GM19238 (cell line): ENCODE measurements around the gene PHC2.

Experiments used
- DNase-seq: peaks from one replicate; pipeline ENCODE4 v3.0.0; 2011; ENCODE audit warnings: low spot score; ENCODE audit not compliant: insufficient read length

Gene PHC2

DNA sequence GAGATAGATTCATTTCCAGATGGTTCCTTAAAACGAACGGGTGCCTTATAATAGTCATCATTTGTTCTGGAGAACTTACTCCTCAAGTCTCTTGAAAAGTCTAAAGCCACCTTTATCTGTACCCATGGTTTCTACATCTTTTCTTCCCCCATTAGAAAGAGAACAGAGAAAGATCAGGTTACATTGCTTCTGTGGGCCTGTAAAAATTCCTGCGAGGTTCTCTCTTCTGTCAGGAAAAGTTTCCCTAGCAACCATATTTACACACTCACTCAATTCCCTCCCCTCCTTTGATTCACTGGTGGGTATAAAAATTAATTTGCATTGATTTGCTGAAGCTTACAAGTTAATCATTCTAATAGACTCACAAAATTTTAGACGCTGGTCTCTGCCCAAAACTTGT, 6.7 kb downstream of the PHC2 start:
- DNase-seq: no peak

DNA sequence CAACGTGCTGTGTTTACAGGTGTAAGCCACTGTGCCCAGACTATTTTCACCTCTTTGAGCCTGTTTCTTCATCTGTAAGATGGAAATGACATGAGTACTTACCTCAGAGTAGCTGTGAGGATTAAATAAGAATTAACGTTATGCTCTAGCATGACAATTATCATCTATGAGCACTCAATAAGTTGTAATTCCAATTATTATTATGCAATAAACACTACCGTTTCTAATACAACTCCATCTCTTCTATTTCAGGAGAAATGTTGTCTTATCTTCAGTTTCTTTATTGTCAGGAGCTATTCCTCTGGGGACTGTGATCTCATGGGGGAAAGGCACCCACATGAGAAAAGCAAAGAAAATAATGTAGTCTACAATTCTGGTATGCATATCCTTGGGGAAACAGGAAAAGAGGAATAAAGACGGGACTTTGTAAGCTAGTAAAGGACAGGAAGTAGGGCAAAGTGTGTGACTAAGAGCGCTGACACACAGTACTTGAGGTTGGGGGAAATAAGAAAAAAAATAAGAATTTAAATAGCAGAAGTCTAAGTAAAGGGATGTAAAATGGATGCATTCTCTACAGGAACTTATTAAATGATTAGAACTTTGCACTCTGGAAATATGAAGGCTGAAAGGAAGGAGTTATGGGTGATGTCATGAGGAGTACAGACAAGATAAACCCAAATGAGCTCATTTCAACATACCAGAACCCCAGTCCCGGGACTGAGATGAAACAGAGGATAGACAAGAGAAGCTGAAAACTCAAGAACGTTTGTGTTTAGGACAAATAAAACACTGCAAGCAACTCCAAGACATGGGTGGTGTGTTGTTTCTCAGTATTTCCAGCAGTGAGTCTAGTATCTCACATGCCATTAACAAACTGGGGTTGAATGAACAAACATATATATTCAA, 9.8 kb downstream of the PHC2 start:
- no peak for DNase-seq

DNA sequence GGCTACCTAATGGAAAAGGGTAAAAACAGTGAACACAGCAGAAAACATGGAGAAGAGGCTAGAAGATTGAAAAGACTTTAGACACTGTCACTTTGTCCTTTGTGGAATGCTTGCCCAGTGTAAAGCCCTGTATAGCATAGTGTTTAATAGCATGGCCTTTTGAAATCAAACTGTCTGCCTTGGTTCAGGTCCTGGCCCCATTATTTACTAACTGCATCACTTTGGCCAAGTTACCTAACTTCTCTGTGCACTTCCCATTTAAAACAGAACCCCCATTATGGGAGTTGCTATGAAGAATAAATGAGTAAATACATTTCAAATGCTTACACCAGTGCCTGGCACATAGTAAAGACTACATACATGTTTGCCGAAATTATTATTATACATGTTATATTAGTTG, 12.1 kb downstream of the PHC2 start:
- no peak for DNase-seq

DNA sequence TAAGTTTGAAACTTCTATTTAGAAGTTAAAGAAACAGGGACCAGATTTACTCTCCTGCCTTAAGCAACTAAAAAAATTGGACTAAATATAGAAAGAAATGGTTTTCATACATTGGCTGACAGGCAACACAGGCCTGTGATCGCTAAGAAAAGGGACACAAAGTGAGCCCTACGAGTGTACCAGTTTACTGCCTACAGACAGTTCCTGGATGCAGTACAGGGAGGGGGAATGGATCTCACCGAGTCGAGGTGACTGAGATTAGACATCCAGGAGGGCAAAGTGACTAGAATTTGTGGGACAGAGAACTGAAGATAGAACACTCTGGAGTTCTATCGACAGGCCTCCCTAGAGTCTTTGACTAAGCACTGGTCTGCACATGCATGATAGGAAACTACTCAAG, 16.0 kb downstream of the PHC2 start:
- no peak for DNase-seq

DNA sequence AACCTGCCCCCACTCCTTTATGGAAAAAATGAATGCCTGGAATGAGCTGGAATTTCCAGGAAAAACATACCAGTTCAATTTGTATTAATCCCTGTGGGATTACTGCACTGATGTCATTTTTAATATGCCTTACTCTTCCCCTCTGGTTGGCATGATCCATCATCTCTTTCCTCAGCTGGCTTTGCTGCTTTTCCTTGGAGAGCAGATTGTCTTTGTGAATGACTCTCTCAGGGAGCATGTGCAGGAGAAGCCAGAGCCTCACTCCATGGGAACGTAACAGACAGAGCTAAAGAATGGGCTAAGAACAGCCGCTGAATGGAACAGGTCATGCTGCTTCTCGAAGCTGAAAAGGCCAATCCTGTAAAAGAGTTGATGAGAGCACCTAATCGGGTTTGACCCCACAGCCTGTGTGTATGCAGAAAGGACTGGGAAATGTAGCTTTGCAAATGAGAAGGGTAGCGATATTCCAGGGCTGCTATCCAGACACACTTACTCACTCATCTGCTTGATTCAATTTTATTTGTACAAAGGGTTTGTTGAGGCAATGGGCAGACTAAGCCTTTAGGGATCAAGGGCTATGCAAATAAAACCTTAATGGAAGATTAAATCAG, 20.7 kb downstream of the PHC2 start:
- no peak for DNase-seq

DNA sequence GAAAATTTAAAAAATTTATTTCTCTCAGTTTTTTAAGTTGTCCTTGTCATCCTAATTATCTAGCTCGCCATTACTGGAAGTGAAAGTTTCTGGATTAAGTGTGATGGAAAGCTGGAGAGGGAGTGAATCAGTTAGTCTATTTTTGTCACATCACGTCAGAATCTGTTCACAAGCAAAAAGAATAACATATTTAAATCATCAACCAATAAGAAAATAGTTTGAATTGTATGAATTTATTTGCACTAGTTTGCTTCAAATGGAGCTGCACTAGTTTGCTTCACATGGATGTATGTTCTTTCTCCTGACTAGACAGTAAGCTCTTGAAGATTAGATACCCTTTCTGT, 22.8 kb downstream of the PHC2 start:
- no peak for DNase-seq

DNA sequence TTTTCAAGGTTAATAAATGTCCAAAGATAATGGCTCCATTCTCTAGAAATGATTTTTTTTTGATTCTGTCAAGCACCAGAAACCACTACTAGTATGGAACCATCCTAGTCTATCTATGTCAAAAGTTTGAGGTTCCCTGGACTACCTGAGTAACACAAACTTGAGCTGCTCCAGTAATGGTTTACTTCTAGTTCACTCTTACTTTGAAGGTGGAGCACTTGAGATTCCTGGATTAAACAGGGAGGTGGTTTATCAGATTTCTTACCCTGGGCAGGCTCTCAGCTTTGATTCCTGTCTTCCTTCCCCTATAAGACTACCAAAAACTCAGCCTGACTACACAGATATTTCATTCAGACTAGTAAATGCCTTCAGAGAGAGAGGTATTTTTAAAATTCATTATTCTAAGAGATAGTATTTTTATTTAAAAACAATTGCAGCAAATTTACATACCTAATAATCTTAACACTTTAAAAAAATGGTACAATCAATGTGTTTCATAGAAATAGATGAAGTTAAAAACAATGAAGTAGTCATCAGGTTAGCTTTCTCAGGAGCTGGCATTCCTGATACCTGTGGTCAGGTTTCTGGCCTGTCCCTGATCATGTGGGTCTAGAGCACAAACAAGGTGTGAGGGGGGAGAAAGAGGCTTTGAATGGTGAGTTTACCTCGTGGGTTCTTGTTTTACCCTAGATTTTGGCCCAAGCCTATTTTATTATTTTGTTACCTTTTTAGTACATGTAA, 23.4 kb downstream of the PHC2 start:
- no peak for DNase-seq

DNA sequence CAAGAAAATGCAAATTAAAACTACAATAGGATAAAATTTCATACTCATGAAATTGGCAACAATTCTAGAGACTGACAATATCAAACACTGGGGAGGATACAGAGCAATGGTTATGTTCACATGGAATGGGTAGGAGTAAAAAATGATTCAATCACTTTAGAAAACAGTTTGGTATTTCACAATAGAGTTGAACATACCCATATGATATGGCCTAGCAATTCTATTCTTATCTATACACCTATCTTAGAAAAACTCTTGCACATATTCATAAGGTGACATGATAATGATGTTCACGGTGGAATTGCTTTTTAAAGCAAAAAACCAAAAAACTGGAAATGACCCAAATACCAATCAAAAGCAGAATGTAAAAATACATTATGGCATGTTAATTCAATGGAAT, 28.7 kb downstream of the PHC2 start:
- DNase-seq: no peak

DNA sequence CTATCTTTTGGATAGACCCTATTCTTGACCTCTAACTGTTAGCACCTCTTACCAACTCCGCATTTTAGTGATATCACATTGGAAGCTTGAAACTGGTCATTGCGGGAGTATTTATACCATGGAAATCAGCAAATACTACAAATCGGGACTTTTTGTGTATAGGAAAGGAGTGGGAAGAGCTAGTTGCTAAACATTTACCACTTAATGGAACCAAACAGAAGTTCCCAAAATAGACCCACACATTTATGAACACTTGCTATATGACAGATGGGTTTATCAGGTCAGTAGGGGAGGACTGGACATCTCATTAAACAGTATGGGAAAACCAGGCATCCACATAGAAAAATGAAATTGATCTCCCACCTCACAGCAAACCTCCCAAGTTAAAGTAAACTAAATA, 29.4 kb downstream of the PHC2 start:
- DNase-seq: no peak

DNA sequence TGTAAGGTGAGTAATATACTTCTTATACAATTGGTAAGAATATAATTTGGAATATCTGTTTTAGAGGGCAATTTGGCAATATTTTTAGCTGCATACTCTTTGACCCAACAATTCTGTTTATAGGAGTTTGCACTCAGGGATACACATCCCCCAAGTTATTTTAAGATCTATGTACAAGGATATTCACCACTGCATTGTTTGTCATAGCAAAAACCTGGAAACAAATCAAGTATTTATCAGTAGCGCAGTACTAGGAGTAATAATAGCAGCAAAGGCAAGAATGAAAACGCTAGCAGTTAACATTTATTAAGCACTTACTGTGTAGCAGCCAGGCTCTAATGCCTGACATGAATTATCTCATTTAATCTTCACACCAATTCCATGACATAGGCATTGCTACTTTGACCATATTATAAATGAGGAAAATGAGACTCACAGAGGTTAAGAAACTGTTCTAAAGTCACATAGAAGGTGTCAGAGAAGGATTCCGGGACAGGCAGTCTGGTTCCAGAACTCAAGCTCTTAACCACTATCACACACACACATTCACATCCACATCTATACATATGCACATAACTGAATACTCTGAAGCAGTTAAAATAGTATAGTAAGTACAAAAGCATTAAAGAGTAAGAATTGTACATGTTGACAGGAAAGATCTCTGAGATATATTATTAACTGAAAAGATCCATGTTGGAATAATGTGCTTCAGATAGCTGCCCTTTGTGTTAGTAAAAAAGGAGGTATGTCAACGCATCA, 30.6 kb downstream of the PHC2 start:
- DNase-seq: no peak

DNA sequence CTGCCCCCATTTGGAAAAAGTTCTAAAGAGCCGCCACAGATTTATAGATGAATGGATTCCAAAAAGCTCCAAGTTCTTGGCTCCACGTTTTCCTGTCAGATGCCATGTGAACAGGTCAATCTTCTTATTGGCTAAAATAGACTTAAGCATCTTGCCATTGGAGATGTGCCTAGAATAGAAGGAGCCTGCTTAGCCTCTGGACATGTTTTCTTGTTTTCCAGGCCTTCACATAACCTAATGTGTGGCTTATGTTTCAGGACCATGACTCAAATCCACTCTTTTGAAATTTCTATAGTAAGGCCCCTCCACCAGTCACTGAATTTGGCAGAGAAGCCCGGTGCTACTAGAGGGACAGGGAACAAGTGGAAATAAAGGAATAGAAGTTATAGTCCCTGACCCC, 31.5 kb downstream of the PHC2 start:
- DNase-seq: no peak

DNA sequence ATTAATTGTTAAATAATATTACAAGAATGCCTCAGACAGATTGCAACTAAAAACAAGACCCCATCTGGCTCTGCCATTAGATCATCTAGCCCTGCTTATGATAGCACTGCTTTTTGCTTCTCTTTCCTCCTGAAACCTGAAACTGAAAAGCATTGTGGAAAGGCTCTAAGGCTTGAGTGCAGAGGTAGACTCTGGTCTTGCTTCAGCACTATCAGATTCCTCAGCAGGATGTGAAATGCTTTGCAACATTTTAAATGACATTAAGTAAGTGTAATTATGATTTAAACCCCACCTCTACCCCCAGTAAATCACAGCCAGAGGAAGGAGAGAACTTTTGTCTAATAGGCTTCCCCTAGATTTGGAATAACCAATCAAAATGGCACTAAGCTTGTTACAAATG, 32.9 kb downstream of the PHC2 start:
- DNase-seq: no peak

DNA sequence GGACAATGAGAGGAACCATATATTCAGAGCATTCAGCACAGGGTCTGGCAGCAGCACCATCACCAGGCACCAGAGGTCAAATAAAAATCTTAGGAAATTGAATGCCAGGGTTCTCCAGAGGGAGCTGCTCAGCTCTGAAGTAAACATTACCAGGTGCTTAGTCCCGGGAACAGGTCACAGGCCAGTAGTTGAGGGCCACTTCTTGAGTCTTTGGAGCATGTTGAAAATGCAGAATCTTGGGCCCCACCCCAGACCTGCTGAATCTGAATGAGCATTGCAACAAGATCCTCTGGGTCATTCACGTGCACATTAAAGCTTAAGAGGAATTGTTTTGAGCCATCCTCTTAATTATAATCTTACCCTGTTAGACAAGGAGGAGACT, 33.8 kb downstream of the PHC2 start:
- no peak for DNase-seq

DNA sequence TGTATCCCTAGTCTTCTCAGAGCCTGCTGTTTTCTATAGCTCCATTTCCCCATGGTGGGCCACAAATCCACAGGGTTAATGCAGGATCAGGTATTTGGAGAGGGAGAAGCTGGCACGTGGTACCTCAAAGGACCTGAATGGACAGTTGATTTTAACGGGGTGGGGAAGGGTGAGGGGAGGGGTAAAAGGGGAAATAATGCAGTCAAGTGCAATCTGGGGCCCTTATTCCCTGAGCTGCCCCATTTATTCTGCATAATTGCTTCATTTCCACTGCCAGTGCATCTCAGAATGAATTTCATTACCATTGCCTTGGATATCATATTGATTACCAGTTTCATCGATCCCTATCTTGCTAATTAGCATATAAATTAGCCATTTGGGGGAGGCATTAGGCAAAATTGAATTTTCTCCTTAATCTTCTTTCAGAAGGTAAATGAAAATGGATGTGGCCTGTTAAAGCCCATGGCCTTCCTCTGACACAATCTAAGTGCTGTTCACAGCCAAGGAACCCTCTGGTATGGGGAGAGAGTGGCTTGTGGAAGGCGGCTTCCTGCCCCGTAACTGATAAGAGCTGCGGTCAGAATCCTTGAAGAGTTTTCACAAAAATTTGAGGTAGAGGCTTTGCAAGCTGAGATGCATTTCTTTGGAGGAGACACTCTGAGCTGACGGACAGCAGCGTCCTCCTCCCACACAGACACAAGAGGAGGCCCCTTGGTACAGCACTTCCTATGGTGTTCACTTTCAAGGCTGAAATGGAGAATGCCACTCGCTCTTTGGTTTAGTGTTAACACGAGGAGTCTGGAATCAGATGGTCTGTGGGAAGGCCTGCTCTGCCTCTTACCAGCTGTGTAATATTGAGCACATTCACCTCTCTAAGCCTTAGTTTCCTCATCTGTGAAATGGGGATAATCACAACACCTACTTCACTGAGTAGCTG, 34.4 kb downstream of the PHC2 start:
- no peak for DNase-seq

DNA sequence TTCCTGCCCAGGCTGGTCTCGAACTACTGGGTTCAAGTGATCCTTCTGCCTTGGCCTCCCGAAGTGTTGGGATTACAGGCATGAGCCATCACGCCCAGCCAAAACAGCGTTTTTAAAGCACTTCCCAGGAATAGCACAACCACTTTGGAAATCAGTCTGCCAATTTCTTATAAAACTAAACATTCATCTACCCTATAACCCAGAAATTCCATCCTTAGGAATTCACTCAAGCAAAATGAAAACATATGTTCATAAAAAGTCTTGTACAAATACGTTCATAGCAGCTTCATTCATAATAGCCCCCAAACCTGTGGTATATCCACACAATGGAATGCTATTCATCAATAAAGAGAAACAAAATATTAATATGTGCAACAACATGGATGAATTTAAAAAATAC, 36.1 kb downstream of the PHC2 start:
- DNase-seq: no peak

DNA sequence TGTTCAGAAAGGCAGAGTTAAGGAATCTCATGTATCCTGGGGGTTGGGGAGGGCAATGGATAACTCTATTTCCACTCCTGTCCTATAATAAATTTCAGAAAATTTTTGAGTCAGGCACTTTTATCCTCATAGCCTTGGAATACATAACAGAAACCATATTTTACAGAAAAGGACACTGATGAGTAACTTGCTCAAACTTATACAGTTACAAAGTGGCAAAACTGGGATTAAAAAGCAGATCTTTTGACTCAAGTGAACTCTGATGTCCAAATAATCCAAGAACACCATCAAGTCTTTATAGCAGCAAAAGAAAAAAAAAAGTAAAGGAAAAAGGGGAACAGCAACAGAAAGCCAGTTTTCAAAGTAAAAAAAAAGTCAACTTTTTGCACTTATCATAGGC, 36.9 kb downstream of the PHC2 start:
- DNase-seq: no peak

DNA sequence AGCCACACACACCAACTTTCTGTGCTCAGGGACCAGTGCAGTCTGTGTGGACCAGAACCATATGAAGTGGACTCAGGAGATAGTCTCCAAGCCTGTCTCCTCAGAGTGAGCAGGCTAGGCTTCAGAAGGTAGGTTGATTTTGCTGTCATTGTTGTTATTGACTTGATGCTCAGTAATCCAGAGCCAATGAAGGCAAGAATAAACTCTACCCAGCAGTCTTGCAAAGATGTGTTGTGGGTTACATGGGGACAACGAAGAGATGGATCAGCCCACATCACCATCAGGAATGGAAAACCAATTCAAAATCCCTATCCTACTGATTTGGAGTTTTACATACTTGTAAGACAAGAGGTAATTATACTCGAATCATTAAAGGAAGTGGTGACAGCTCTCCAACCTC, 37.4 kb downstream of the PHC2 start:
- DNase-seq: no peak

DNA sequence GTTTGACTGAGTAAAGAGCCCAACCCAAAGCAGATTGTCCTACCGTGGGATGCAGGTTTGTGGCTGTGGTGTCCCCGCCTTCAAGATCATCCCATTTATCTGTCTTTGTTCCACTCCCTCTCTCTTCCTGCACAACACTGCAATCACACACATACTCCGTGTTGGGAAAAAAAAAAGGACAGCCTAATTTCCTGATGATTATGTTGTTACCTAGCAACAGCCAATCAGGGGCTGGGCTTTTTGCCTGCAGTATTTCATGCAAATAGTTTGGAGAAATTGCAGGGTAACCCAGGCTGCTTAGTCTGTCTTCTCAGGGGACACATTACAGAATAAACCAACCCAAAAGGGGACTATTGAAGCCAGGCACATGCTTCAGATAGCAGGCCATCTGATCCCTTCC, 38.3 kb downstream of the PHC2 start:
- DNase-seq: no peak

DNA sequence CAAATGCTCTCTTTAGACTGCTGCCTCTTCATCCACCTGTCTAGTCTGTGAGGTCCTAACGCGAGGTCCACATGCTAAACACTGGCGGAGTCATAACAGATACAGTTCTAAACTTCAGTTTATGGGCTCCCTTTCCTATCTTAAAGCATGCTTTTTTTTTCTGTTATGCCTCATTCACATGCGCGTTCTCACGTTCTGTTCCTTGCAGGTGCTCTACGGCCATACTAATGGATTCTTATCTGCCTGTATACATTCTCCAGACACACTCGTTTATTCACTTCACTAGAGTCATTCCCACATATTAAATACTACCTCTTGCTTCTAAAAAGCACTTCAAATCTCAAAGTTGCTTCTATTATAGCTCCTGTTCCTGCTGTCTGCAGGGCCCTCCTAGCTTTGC, 38.7 kb downstream of the PHC2 start:
- no peak for DNase-seq

DNA sequence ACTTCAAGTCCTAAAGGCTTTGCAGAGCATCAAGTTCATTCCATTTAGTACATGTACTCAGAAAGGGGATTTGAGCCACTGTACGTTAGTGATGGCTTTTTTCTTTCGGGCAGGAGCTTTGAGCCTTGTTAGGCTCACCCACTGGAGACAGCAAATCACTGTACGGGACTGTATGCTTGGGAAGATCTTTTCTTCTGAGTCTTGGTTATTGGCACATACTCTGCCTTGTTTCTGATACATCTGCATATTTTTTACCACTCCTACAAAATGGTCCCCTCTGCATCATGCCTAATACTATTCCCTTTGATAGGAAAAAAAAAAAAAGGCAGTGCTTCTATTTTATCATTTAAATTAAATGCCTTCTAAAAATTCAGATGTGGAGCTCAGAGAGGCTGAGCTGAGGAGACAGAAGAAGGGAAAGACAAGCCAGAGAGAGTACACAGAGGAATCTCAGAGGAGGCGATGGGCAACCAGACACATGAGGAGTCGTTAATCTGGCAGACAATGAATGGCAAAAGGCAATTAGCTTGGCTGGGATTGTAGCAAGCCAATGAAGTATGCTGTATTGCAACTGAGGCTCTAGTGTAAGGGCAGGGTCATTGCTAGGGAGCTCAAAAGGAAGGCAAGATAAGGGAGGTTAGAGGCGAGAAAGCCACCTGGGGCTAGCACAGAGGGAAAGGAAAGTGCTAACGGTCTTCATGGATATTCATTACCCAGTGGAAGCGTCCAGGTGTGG, 39.4 kb downstream of the PHC2 start:
- DNase-seq: no peak
